IPS-20b (cell line): ENCODE data around the gene SLC20A1.

Source experiments
- H3K27ac ChIP-seq: one replicate; pipeline ENCODE4 v1.5.1; 2013; ENCODE audit warnings: low read length
- H3K27me3 ChIP-seq: 2 replicates; pipeline ENCODE4 v1.6.1; 2013; ENCODE audit warnings: mild to moderate bottlenecking, low read length, inconsistent platforms; ENCODE audit not compliant: insufficient read depth
- H3K36me3 ChIP-seq: 2 replicates; pipeline ENCODE4 v1.6.1; 2013; ENCODE audit warnings: low read depth, mild to moderate bottlenecking, inconsistent platforms, low read length, moderate library complexity; ENCODE audit not compliant: insufficient read depth
- H3K4me1 ChIP-seq: 2 replicates; pipeline ENCODE4 v1.6.1; 2013; ENCODE audit warnings: mild to moderate bottlenecking, control low read depth, inconsistent platforms, low read length, moderate library complexity; ENCODE audit not compliant: insufficient read depth
- H3K4me3 ChIP-seq: 2 replicates; pipeline ENCODE4 v1.5.1; 2013; ENCODE audit warnings: mild to moderate bottlenecking, low read length, inconsistent platforms
- H3K9ac ChIP-seq: 2 replicates; pipeline ENCODE4 v1.6.1; 2013; ENCODE audit warnings: low read depth, mild to moderate bottlenecking, inconsistent platforms, low read length, moderate library complexity
- H3K9me3 ChIP-seq: 2 replicates; pipeline ENCODE4 v1.6.1; 2013; ENCODE audit warnings: mild to moderate bottlenecking, low read depth, low read length, inconsistent platforms; ENCODE audit not compliant: insufficient read depth

The SLC20A1 gene, protein sequence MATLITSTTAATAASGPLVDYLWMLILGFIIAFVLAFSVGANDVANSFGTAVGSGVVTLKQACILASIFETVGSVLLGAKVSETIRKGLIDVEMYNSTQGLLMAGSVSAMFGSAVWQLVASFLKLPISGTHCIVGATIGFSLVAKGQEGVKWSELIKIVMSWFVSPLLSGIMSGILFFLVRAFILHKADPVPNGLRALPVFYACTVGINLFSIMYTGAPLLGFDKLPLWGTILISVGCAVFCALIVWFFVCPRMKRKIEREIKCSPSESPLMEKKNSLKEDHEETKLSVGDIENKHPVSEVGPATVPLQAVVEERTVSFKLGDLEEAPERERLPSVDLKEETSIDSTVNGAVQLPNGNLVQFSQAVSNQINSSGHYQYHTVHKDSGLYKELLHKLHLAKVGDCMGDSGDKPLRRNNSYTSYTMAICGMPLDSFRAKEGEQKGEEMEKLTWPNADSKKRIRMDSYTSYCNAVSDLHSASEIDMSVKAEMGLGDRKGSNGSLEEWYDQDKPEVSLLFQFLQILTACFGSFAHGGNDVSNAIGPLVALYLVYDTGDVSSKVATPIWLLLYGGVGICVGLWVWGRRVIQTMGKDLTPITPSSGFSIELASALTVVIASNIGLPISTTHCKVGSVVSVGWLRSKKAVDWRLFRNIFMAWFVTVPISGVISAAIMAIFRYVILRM

DNA sequence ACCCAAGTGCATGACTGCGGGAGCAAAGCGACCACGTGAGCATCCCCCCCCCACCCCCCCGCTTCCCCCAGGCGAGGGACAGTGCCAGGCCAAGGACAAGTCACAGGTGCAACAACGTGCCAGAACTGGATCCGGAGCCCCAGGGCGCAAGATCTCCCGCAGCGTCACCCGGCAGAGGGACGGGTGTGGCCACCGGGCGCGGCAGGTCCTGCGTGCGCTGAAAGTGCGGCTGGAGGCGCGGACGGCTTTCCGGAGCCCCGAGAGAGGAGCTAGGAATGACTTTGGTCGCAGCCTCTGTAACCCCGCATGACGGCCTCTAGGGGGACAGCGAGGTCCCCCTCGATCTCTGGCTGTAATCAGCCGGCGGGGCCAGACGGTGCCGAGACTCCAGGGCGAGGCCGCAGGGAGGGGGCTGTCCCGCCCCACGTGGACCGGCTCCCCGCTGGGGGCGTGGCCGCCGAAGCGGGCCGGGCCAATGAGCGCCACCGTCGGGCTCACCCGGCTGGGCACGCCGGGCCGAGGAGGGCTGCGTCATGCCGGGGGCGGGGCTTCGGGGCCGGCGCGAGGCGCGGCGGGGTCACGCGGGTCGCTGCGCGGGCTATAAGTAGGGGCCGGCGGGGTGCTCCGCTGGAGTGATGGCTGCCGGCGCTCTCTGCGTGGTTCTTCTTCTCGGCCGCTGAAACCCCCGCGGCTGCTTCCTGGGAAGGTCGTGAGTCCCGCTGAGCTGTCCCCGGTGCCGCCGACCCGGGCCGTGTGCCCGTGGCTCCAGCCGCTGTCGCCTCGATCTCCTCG, at the start of gene SLC20A1:
SLC20A1 (plus strand) TSS at position 630 of the 792 bp plus-strand sequence. CDS start 890 bp downstream, outside the sequence.
- H3K4me1 ChIP-seq = peaks cover 16% of the 10 kb centered on the region

DNA sequence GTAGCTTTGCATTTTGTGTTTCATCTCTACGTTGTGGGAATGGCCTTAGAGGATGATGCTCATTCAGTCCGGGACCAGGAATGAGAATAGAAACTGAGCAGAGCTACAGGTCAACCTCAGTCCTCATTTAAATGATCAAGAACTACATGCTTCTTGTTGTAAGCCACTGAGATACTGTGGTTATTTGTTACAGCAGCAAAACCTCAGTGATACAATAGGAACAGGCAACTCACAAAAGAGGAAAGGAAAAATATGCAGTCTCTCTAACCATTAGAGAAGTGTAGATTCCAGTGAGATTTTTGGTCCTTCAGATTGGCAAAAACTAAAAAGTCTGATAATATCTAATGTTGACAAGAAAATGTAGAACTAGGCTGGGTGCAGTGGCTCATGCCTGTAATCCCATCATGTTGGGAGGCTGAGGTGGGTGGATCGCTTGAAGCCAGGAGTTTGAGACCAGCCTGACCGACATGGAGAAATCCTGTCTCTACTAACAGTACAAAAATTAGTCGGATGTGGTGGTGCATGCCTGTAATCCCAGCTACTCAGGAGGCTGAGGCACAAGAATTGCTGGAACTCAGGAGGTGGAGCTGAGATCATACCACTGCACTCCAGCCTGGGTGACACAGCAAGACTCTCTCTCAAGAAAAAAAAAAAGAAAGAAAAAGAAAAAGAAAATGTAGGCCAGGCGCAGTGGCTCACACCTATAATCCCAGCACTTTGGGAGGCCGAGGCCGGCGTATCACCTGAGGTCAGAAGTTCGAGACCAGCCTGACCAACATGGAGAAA, 48.0 kb upstream of the SLC20A1 start:
- Histone ChIP-seq H3K9ac (no peak overlapping the region), H3K9me3 (no peaks in the 10 kb centered on the region), H3K36me3 (no peaks in the 10 kb centered on the region), H3K4me1 (no peaks in the 10 kb centered on the region), H3K27ac (no peak overlapping the region), H3K4me3 (no peak overlapping the region), H3K27me3 (no peaks in the 10 kb centered on the region)

More for the DNA sequence above, at the start of gene SLC20A1:
- Histone ChIP-seq H3K36me3 (peaks cover 38% of the 10 kb centered on the region), H3K4me3 (peak within 1 kb of the TSS; percentile 98), H3K27me3 (peaks cover 15% of the 10 kb centered on the region; the same call in 1 of the 2 replicates), H3K9ac (peak within 1 kb of the TSS; percentile 91), H3K9me3 (no peaks in the 10 kb centered on the region), H3K27ac (peak within 1 kb of the TSS; percentile 74)

DNA sequence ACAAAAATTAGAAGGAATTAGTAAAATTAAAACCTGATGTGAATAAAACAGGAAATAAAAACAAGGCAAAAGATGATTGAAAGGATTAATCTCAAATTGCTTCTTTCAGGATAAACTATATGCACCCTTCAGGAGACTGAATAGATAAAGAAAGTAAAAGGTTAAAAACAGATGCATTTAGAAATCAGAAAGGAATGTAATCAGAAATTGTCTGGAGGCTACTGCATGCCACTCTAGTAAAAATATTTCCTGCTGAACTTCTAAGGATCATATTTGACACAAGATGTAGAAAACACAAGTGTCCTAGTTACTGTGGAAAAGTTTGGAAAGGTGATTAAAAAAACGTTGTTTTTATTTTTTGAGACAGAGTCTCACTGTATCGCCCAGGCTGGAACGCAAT, 45.1 kb upstream of the SLC20A1 start:
- Histone ChIP-seq H3K4me3 (no peak overlapping the region), H3K27me3 (no peaks in the 10 kb centered on the region), H3K9ac (no peak overlapping the region), H3K36me3 (no peaks in the 10 kb centered on the region), H3K9me3 (no peaks in the 10 kb centered on the region), H3K27ac (no peak overlapping the region), H3K4me1 (no peaks in the 10 kb centered on the region)

DNA sequence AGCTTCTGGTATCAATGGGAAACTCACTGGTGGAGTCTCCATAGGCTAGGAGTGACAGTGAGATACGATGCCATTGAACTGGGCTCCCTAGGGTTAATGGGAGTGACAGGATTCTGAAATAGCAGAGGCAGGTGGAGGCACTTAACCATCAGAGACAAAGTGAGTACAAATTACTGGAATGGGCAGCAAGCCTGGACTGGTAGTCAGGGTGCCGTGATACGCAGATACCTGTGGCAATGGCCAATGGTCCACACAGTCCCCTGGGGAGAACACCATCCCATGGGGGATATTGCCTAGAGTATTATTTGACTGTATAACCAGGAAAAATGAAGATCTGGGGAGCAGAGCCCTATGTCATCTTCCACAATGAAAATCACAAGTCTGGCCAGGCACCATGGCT, 44.0 kb upstream of the SLC20A1 start:
- H3K27me3 ChIP-seq = no peaks in the 10 kb centered on the region
- H3K9me3 ChIP-seq = no peaks in the 10 kb centered on the region
- no peak overlapping the region for H3K9ac ChIP-seq
- no peaks in the 10 kb centered on the region for H3K36me3 ChIP-seq
- H3K27ac ChIP-seq = no peak overlapping the region
- H3K4me3 ChIP-seq = no peak overlapping the region
- H3K4me1 ChIP-seq = no peaks in the 10 kb centered on the region

DNA sequence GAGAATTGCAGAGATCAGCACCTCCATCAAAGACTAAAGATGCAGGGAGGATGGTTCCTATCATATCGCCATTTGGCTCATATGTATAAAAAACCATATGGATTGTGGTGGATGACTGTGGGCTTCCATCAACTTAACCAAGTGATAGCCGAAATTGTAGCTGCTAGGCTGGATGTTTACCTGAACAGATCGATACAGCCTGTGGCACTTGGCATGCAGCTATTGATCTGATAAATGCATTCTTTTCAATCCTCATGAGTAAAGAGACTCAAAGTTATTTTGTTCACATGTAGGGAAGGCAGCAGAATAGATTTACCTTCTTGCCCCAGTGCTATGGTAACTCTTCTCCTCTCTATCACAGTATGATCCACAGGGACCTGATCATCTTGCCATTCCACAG, 42.8 kb upstream of the SLC20A1 start:
- Histone ChIP-seq H3K4me1 (no peaks in the 10 kb centered on the region), H3K9me3 (no peaks in the 10 kb centered on the region), H3K27ac (no peak overlapping the region), H3K27me3 (no peaks in the 10 kb centered on the region), H3K4me3 (no peak overlapping the region), H3K9ac (no peak overlapping the region), H3K36me3 (no peaks in the 10 kb centered on the region)

DNA sequence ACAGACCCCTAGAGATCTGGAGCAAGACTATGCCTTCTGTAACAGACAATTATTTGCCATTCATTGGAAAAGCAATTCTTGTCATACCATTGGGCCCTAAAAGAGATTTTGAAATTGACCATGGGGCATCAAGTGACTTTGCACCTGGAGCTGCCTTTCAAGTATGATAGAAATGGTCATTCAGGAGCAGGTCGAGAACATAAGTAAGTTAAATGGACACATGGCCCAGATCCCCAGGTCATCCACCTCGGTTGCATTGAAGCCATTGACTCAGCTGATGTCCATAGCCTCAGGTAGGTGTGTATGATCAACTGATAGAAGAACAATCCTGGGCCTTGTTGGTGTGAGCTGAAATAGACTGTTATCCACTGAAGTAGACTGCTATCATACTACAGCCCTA, 42.0 kb upstream of the SLC20A1 start:
- Histone ChIP-seq H3K9me3 (no peaks in the 10 kb centered on the region), H3K4me1 (no peaks in the 10 kb centered on the region)

DNA sequence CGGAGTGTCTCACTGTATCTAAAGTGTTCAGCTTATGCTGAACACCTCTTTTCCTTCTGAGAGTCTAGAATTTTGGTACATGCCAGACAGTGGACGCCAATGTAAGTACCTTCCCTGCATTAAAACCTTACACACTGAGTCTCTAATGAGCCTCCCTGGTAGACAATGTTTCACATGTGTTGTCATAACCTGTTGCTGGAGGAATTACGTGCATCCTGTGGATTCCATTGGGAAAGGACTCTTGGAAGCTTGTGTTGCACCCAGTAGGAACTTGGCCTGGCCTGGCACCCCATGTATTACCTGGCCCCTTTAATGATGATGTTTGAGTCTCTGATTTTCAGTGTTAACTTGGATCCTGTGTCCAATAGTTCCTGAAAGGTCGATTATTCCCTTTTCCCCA, 40.8 kb upstream of the SLC20A1 start:
- Histone ChIP-seq H3K36me3 (no peaks in the 10 kb centered on the region), H3K9me3 (no peaks in the 10 kb centered on the region), H3K9ac (no peak overlapping the region), H3K27me3 (no peaks in the 10 kb centered on the region), H3K4me1 (no peaks in the 10 kb centered on the region), H3K4me3 (no peak overlapping the region), H3K27ac (no peak overlapping the region)

More for the DNA sequence above, 42.0 kb upstream of the SLC20A1 start:
- Histone ChIP-seq H3K9ac (no peak overlapping the region), H3K27ac (no peak overlapping the region), H3K36me3 (no peaks in the 10 kb centered on the region), H3K4me3 (no peak overlapping the region), H3K27me3 (no peaks in the 10 kb centered on the region)

DNA sequence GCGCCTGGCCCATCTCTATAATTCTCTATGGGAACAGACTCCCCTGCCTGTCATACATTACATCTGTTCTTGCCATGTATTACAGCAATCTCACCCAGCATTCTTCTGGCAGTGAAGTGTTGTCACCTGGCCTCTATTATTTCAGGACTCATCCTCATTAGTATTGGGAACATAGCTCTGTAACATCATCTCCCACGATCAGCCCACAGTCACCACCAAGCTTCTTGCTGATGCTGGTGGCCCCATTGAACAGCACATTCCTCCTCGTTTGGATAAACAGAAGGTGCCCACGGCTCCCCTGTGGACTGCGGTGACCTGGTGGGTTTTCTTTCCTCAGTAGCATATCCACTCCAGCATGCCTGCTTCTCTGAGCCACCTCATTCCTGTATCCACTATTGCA, 39.8 kb upstream of the SLC20A1 start:
- no peaks in the 10 kb centered on the region for H3K36me3 ChIP-seq
- no peak overlapping the region for H3K9ac ChIP-seq
- no peak overlapping the region for H3K27ac ChIP-seq
- H3K4me1 ChIP-seq = no peaks in the 10 kb centered on the region
- no peaks in the 10 kb centered on the region for H3K27me3 ChIP-seq
- H3K4me3 ChIP-seq = no peak overlapping the region
- H3K9me3 ChIP-seq = no peaks in the 10 kb centered on the region

DNA sequence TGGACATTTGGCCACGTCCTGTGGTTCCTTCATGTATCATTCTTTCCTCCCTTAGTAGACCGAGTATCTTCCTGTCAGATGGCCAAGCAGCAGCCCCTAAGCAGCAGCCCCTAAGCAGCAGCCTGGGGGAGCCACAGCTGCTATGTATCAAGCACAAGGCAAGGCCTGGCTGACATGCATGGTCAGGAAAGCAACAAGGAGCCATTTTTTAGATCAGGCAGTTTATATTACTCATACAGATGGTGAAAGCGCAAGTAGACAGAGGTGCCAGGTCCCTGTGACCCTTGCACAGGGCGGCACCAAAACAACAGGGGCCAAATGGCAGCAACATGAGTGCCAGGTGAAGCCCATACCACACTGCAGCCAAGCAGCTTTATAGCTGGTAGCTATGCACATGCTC, 39.2 kb upstream of the SLC20A1 start:
- Histone ChIP-seq H3K27ac (no peak overlapping the region), H3K4me3 (no peak overlapping the region), H3K4me1 (no peaks in the 10 kb centered on the region), H3K9me3 (no peaks in the 10 kb centered on the region), H3K36me3 (no peaks in the 10 kb centered on the region), H3K27me3 (no peaks in the 10 kb centered on the region), H3K9ac (no peak overlapping the region)

DNA sequence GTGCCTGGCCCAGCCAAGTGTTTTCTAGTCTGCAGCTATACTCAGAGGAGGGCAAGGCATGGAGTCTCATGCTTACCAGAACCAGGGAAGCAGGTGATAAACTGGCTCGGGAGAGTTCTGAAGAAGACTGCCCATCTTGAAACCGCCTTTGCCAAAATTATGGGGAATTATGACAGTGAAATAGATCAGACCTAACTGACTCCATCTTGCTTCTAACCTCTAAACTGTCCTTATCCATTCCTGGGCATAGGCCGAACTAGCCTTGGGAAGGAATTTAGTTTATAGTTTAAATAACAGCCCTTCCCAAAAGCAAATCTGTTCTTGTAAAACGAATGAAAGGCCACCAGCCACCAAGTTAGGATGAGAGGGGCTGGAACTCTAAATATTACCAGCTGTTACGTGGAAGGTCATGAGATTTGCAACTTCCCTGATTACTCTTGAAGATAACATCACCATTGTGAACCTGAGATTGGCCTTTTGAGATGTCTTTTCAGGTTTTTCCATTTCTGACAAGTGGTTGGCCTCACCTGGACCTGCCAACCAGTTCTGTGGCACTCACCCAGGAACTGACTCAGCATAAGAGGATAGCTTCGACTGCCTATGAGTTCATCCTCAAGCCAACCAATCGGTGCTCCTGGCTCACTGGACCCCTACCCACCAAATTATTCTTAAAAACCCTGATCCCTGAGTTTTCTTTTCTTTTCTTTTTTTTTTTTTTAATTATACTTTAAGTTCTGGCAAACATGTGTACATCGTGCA, 37.9 kb upstream of the SLC20A1 start:
- H3K27ac ChIP-seq = no peak overlapping the region

More for the DNA sequence above, 37.9 kb upstream of the SLC20A1 start:
- Histone ChIP-seq H3K9me3 (no peaks in the 10 kb centered on the region), H3K9ac (no peak overlapping the region), H3K36me3 (no peaks in the 10 kb centered on the region), H3K4me3 (no peak overlapping the region), H3K27me3 (no peaks in the 10 kb centered on the region), H3K4me1 (no peaks in the 10 kb centered on the region)
